GM19351 (cell line): Measurements from ENCODE around the gene PODNL1.
A peak's percentile ranks its signal among the peaks of the same experiment; 100 is the strongest.

ENCODE experiments used
- ATAC-seq: cut with Tn5 transposase; IDR thresholded peaks from one replicate; pipeline ENCODE4 v1.9.1; 2021; ENCODE audit warnings: mild to moderate bottlenecking, moderate library complexity; ENCODE audit not compliant: unreplicated experiment

The PODNL1 gene

GRCh38 chr19:13959141-13959961 is 21.1 kb upstream of the PODNL1 start:
- ATAC-seq, result no peak

- ATAC-seq, result no peak
Measured at GRCh38 chr19:13958043-13958442, 19.8 kb upstream of the PODNL1 start.

GRCh38 chr19:13957051-13957450 is 18.8 kb upstream of the PODNL1 start:
- ATAC-seq, result no peak

GRCh38 chr19:13956365-13956744 is 18.1 kb upstream of the PODNL1 start:
- no peak for ATAC-seq

GRCh38 chr19:13955662-13956364 is 17.6 kb upstream of the PODNL1 start:
- ATAC-seq, result no peak

GRCh38 chr19:13954185-13954584 is 16.0 kb upstream of the PODNL1 start:
- no peak for ATAC-seq

GRCh38 chr19:13952931-13953531 is 14.8 kb upstream of the PODNL1 start:
- no peak for ATAC-seq

GRCh38 chr19:13952154-13952930 is 14.1 kb upstream of the PODNL1 start, which contains the start of gene DCAF15:
TSS of gene DCAF15 (plus strand) at chr19:13952509. CDS start at chr19:13952513, 4 bp downstream.
- ATAC-seq, result peak; percentile 96

- peak; percentile 6 for ATAC-seq
Measured at GRCh38 chr19:13951799-13952153, 13.6 kb upstream of the PODNL1 start.

GRCh38 chr19:13951043-13951442 is 12.8 kb upstream of the PODNL1 start:
- ATAC-seq, result no peak

GRCh38 chr19:13946414-13946813 is 8.2 kb upstream of the PODNL1 start:
- no peak for ATAC-seq

- no peak for ATAC-seq
Measured at GRCh38 chr19:13942023-13942684, 3.9 kb upstream of the PODNL1 start.

- no peak for ATAC-seq
Measured at GRCh38 chr19:13937479-13938300, 527 bp downstream of the PODNL1 start.

GRCh38 chr19:13935765-13936510 is 2.3 kb downstream of the PODNL1 start:
- no peak for ATAC-seq

GRCh38 chr19:13934785-13935109 is 3.5 kb downstream of the PODNL1 start:
- no peak for ATAC-seq

GRCh38 chr19:13932911-13933393 is 5.3 kb downstream of the PODNL1 start:
- ATAC-seq, result no peak

- ATAC-seq, result no peak
Measured at GRCh38 chr19:13932149-13932637, 6.0 kb downstream of the PODNL1 start.

GRCh38 chr19:13931391-13932148 is 6.6 kb downstream of the PODNL1 start:
- ATAC-seq, result no peak
